ENCODE results near the gene PGAM2.

The PGAM2 gene

DNA sequence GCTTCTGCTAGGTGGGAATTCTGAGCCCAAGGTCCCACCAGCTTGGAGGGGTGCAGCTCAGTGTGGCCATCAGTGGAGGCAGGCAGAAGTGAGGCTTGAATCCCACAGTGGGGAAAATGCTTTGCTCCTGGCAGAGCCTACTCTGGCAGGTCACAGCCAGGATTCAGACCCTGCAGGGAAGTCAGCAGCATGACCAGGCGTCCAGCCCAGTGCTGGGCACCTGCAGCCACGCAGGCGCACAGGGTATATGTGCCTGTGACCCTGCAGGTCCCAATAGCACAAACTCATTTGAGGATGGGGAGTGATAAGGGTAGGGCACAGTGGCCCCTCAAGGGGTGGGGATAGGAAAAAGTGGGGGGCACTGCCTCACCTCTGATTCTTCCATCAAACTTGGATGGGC is 30.4 kb upstream of the PGAM2 start:
- no peaks in the 10 kb centered on the region for H3K9me3 ChIP-seq (ENCODE audit: severe bottlenecking)
- H3K36me3 ChIP-seq (ENCODE audit: low read depth), result no peaks in the 10 kb centered on the region
- DNase-seq (ENCODE audit: low spot score), result no peak
- H3K4me1 ChIP-seq (ENCODE audit: insufficient read depth, poor library complexity, severe bottlenecking), result no peaks in the 10 kb centered on the region
- ATAC-seq (ENCODE audit: low read depth), result no peak
- H3K4me3 ChIP-seq (ENCODE audit: severe bottlenecking), result no peak overlapping the region
- H3K27me3 ChIP-seq (ENCODE audit: insufficient read depth, poor library complexity, severe bottlenecking), result no peaks in the 10 kb centered on the region
- no peak overlapping the region for H3K27ac ChIP-seq (ENCODE audit: poor library complexity, severe bottlenecking)
- TF ChIP-seq, protein P1, sequence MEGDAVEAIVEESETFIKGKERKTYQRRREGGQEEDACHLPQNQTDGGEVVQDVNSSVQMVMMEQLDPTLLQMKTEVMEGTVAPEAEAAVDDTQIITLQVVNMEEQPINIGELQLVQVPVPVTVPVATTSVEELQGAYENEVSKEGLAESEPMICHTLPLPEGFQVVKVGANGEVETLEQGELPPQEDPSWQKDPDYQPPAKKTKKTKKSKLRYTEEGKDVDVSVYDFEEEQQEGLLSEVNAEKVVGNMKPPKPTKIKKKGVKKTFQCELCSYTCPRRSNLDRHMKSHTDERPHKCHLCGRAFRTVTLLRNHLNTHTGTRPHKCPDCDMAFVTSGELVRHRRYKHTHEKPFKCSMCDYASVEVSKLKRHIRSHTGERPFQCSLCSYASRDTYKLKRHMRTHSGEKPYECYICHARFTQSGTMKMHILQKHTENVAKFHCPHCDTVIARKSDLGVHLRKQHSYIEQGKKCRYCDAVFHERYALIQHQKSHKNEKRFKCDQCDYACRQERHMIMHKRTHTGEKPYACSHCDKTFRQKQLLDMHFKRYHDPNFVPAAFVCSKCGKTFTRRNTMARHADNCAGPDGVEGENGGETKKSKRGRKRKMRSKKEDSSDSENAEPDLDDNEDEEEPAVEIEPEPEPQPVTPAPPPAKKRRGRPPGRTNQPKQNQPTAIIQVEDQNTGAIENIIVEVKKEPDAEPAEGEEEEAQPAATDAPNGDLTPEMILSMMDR (IDR thresholded peaks at IDR 0.05; ENCODE audit: poor library complexity, severe bottlenecking), result no peak

DNA sequence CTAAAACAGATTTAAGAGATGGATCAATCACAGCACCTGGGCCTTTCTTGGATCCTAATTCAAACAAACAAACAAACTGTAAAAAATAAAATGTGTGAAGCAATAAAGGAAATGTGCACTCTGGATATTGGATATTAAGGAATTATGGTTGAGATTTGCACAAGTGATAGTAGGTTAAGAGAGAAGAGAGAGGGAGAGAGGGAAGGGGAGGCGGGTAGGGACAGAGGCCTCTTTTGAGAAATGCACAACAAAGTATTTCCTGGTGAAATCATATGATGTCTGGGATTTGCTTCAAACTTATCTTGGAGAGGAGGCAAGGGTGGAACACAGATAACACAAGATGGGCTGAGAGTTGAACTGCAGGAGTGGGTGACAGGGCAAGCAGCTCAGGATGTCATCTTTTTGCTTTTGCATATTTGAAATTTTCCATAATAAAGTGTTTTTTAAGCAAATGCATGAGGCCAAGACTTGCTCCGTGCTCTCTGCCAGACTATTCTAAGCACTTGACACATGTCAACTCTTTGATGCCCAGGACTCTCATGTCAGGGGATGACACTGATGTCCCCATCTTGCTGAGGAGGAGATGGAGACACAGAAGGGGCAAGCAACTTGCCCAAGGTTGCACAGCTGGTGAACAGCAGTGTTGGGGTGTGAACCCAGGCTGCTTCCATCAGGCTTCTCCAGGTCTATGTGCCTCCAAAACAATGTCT is 29.7 kb upstream of the PGAM2 start:
- Histone ChIP-seq H3K27ac (ENCODE audit: poor library complexity, severe bottlenecking) (no peak overlapping the region), H3K4me3 (ENCODE audit: severe bottlenecking) (no peak overlapping the region), H3K9me3 (ENCODE audit: severe bottlenecking) (no peaks in the 10 kb centered on the region), H3K36me3 (ENCODE audit: low read depth) (no peaks in the 10 kb centered on the region), H3K4me1 (ENCODE audit: insufficient read depth, poor library complexity, severe bottlenecking) (no peaks in the 10 kb centered on the region), H3K27me3 (ENCODE audit: insufficient read depth, poor library complexity, severe bottlenecking) (no peaks in the 10 kb centered on the region)
- no peak for DNase-seq (ENCODE audit: low spot score)
- TF ChIP-seq, protein P1 (IDR thresholded peaks at IDR 0.05; ENCODE audit: poor library complexity, severe bottlenecking), result no peak
- ATAC-seq (ENCODE audit: low read depth), result no peak

DNA sequence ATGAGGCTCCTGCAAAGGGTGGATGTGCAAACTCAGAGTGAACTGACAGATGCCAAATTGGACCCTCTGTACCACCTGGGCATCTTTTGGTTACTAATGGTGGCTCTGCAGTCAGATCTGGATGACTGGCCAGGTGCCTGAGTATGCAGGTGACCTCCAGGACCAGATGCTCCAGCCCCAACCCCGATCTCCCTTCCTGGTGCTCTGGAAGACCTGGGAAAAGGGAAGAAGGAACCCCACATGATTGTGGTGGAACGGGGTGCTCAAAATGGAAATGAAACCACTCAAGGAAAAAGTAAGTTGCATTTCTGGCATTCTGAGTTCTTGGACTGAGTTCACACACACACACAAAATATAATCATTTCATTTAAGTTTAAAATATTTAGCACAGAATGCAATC is 29.0 kb upstream of the PGAM2 start:
- no peak for DNase-seq (ENCODE audit: low spot score)
- Histone ChIP-seq H3K9me3 (ENCODE audit: severe bottlenecking) (no peaks in the 10 kb centered on the region), H3K36me3 (ENCODE audit: low read depth) (no peaks in the 10 kb centered on the region), H3K4me3 (ENCODE audit: severe bottlenecking) (no peak overlapping the region), H3K27ac (ENCODE audit: poor library complexity, severe bottlenecking) (no peak overlapping the region), H3K4me1 (ENCODE audit: insufficient read depth, poor library complexity, severe bottlenecking) (no peaks in the 10 kb centered on the region), H3K27me3 (ENCODE audit: insufficient read depth, poor library complexity, severe bottlenecking) (no peaks in the 10 kb centered on the region)
- ATAC-seq (ENCODE audit: low read depth), result no peak
- TF ChIP-seq, protein P1 (IDR thresholded peaks at IDR 0.05; ENCODE audit: poor library complexity, severe bottlenecking), result no peak

DNA sequence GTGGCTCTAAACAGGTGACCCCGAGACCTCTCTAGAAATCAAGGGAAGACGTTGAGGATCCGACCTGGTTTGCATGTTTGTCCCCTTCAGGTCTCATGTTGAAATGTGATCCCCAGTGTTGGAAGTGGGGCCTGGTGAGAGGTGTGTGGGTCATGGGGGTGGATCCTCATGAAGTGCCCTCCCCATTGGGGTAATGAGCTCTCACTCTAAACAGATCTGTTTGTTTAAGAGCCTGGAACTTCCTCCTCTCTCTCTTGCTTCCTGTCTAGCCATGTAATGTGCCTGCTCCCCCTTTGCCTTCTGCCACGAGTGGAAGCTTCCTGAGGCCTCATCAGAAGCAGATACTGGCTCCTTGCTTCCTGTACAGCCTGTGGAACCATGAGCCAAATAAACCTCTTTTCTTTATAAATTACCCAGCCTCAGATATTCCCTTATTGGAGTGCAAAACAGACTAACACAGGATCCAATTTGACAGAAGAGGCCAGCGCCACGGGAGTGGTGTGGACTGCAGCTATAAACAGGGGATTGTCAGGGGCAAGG is 27.8 kb upstream of the PGAM2 start:
- peaks cover 10% of the 10 kb centered on the region for H3K4me1 ChIP-seq (ENCODE audit: insufficient read depth, poor library complexity, severe bottlenecking)
- TF ChIP-seq, protein P1 (IDR thresholded peaks at IDR 0.05; ENCODE audit: poor library complexity, severe bottlenecking), result no peak
- H3K27ac ChIP-seq (ENCODE audit: poor library complexity, severe bottlenecking), result no peak overlapping the region
- DNase-seq (ENCODE audit: low spot score) (no peak), ATAC-seq (ENCODE audit: low read depth) (no peak)
- H3K9me3 ChIP-seq (ENCODE audit: severe bottlenecking), result no peaks in the 10 kb centered on the region
- H3K4me3 ChIP-seq (ENCODE audit: severe bottlenecking), result no peak overlapping the region
- no peaks in the 10 kb centered on the region for H3K27me3 ChIP-seq (ENCODE audit: insufficient read depth, poor library complexity, severe bottlenecking)
- no peaks in the 10 kb centered on the region for H3K36me3 ChIP-seq (ENCODE audit: low read depth)

Measured in RWPE2 (cell line).